Activated CD8-positive, alpha-beta memory T cell treated with anti-CD3 and anti-CD28 coated beads for 36 hours (primary cell): Measurements from ENCODE around the gene CACNA2D4. TPM values are rescaled to one million over a fixed set of nuclear protein-coding genes. Genes with fewer than 3 reads are reported as not detected.

Source experiments
- CTCF ChIA-PET: fragments of 350-600 bp; sonication (Branson Sonifier 250); formaldehyde crosslinking; loops from one replicate; lab custom pipeline; 2021; ENCODE audit warnings: antibody characterized with exemption; lab: Charles Lee
- POLR2A ChIA-PET: fragments of 350-600 bp; sonication (Branson Sonifier 250); formaldehyde crosslinking; loops from one replicate; lab custom pipeline; 2021; ENCODE audit warnings: antibody characterized with exemption; lab: Charles Lee
- total RNA-seq, 2 experiments: library from RNA; stranded (reverse); gene quantifications; one replicate each; pipeline ENCODE4 v1.2.3, GENCODE V29; 2021

Gene CACNA2D4
- total RNA-seq, 2 experiments from 2014 or later = 4.1 to 6.2 TPM

GRCh38 chr12:1936406-1937320, 18.2 kb upstream of the CACNA2D4 start:
- POLR2A ChIA-PET = no interaction called here
- CTCF ChIA-PET = interaction anchor here (1.1 kb wide), 1 partner anchor 146 kb away, joined by 3 read pairs; no protein-coding TSS in a partner anchor

- CTCF ChIA-PET = interaction anchor here (0.7 to 1.1 kb wide), 3 partner anchors 145 to 283 kb away, joined by 3 read pairs; no protein-coding TSS in a partner anchor
- POLR2A ChIA-PET = no interaction called here
These were observed 17.4 kb upstream of the CACNA2D4 start for GRCh38 chr12:1935700-1936378.

GRCh38 chr12:1935242-1935641, 16.8 kb upstream of the CACNA2D4 start:
- ChIA-PET POLR2A (no interaction called here), CTCF (interaction anchor here (0.7 to 0.9 kb wide), 2 partner anchors 144 to 282 kb away, joined by 3 read pairs; no protein-coding TSS in a partner anchor)

GRCh38 chr12:1934831-1935230, 16.4 kb upstream of the CACNA2D4 start:
- CTCF ChIA-PET = interaction anchor here (0.9 kb wide), 1 partner anchor 144 kb away, joined by 3 read pairs; no protein-coding TSS in a partner anchor
- POLR2A ChIA-PET = no interaction called here

GRCh38 chr12:1934068-1934467, 15.6 kb upstream of the CACNA2D4 start:
- ChIA-PET CTCF (interaction anchor here (0.6 kb wide), 1 partner anchor 18 kb away, joined by 3 read pairs; no protein-coding TSS in a partner anchor), POLR2A (no interaction called here)

- ChIA-PET POLR2A (no interaction called here), CTCF (interaction anchor here (0.6 kb wide), 1 partner anchor 19 kb away, joined by 3 read pairs; no protein-coding TSS in a partner anchor)
These were observed 15.0 kb upstream of the CACNA2D4 start for GRCh38 chr12:1933342-1934051.

GRCh38 chr12:1932264-1932777, 13.9 kb upstream of the CACNA2D4 start:
- ChIA-PET CTCF (no interaction called here), POLR2A (no interaction called here)

GRCh38 chr12:1931642-1932041, 13.2 kb upstream of the CACNA2D4 start:
- CTCF ChIA-PET = no interaction called here
- POLR2A ChIA-PET = no interaction called here

GRCh38 chr12:1930803-1931597, 12.5 kb upstream of the CACNA2D4 start:
- ChIA-PET CTCF (interaction anchor here (0.8 kb wide), 1 partner anchor 9 kb away, joined by 4 read pairs; no protein-coding TSS in a partner anchor), POLR2A (no interaction called here)

- POLR2A ChIA-PET = no interaction called here
- CTCF ChIA-PET = interaction anchor here (0.8 kb wide), 1 partner anchor 10 kb away, joined by 4 read pairs; no protein-coding TSS in a partner anchor
These were observed 11.7 kb upstream of the CACNA2D4 start for GRCh38 chr12:1929985-1930802.

- POLR2A ChIA-PET = no interaction called here
- CTCF ChIA-PET = no interaction called here
These were observed 11.0 kb upstream of the CACNA2D4 start for GRCh38 chr12:1929241-1929984.

- ChIA-PET CTCF (no interaction called here), POLR2A (no interaction called here)
These were observed 10.1 kb upstream of the CACNA2D4 start for GRCh38 chr12:1928439-1929121.

GRCh38 chr12:1927751-1928351, 9.4 kb upstream of the CACNA2D4 start:
- CTCF ChIA-PET = no interaction called here
- POLR2A ChIA-PET = no interaction called here

- CTCF ChIA-PET = no interaction called here
- POLR2A ChIA-PET = no interaction called here
These were observed 8.7 kb upstream of the CACNA2D4 start for GRCh38 chr12:1927051-1927680.

GRCh38 chr12:1926251-1926657, 7.8 kb upstream of the CACNA2D4 start:
- ChIA-PET CTCF (interaction anchor here (0.5 kb wide), 1 partner anchor 492 kb away, joined by 3 read pairs; no protein-coding TSS in a partner anchor), POLR2A (no interaction called here)

GRCh38 chr12:1925684-1926006, 7.2 kb upstream of the CACNA2D4 start:
- CTCF ChIA-PET = no interaction called here
- POLR2A ChIA-PET = no interaction called here
